ENCODE results near the gene UBE3C.
"Not testable (repeated sequence)": the region's sequence is repeated elsewhere in the genome, so short reads cannot be mapped to it uniquely, and the experiment has no call there.

The UBE3C gene

DNA sequence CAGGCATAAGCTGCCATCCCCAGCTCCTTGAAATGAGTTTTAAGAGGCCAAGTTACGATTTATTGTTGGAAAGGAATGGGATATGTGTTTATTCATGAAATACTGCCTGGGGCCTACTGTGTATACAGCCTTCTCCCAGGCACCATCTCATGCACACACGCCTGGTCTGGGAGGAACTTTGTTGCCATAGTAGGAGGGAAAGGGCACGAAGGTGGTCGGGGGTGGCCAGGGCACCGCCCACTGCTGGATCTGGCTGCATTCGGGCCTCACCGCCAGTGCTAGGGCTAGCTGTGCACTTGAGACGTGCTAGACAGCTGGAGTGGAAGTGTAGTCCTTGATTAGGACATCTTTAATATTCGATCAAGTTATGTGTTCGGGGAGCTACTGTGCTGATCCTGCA, 84.0 kb downstream of the UBE3C start:
- Mint-ChIP-seq H3K36me3 (ENCODE audit: low read depth) (peaks cover 20% of the 10 kb centered on the region), H3K27ac (no peak overlapping the region), H3K4me1 (ENCODE audit: low read depth) (peaks cover 2% of the 10 kb centered on the region), H3K9me3 (no peaks in the 10 kb centered on the region), H3K4me3 (no peak overlapping the region), H3K27me3 (ENCODE audit: low read depth) (no peaks in the 10 kb centered on the region)

DNA sequence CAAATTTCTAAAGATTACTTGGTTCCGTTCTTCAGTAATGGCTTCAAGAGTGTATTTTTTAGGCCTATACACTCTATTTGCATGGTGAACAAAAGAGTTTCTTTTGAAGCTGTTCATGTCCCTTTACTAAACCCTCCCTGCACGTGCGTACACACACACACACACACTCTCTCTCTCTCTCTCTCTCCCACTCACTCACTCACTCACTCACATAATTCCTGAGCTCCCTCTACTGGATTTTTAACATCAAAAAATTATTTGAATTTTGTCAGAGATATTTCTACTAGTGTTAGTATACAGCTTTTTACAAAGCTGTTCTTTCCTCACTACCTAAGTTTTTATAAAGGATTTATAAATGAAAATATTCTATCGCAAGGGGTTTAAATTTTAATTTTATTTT, 85.9 kb downstream of the UBE3C start:
- Mint-ChIP-seq H3K4me1 (ENCODE audit: low read depth) (no peaks in the 10 kb centered on the region), H3K27me3 (ENCODE audit: low read depth) (no peaks in the 10 kb centered on the region), H3K27ac (no peak overlapping the region), H3K9me3 (no peaks in the 10 kb centered on the region), H3K4me3 (no peak overlapping the region), H3K36me3 (ENCODE audit: low read depth) (peaks cover 13% of the 10 kb centered on the region)

DNA sequence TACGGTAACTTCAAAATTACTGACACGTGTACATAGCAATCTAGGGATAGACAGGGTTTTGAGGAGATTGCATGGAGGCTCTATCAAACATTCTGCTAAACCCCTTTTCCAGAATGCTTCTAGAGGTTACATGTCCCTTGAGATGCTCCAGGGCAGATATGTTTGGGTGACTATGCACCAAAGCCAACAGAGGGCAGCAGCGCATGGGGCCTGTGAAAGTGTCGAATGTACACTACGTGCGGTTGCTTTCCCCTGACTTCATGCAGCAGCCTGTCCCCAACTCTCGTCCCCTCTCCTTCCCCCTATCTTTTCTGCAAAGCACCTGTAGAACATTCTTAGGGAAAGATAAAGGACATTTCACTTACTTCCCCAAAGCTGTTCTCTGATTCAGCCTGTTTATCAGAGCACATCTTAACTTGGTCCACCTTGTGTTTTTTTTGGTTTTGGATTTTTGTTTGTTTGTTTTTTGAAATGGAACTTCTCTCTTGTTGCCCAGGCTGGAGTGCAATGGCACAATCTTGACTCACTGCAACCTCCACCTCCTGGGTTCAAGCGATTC, 90.2 kb downstream of the UBE3C start:
- H3K36me3 Mint-ChIP-seq (ENCODE audit: low read depth): peaks cover 14% of the 10 kb centered on the region
- no peak overlapping the region for H3K27ac Mint-ChIP-seq
- no peak overlapping the region for H3K4me3 Mint-ChIP-seq
- no peaks in the 10 kb centered on the region for H3K27me3 Mint-ChIP-seq (ENCODE audit: low read depth)
- H3K9me3 Mint-ChIP-seq: no peaks in the 10 kb centered on the region
- no peaks in the 10 kb centered on the region for H3K4me1 Mint-ChIP-seq (ENCODE audit: low read depth)

DNA sequence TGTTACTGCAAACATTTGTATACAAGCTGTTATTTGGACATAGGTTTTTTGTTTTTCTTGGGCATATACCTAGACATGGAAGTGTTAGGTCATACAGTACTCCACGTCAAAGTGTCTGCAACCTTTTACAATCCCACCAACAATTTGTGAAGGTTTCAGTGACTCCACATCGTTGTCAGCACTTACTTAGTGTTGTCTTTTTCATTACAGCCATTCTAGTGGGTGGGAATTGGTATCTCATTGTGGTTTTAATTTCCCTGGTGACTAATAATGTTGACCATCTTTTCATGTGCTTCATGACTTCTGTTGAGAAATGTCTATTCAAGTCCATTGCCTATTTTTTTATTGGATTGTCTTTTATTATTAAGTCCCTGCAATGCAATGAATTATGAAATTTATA, 95.0 kb downstream of the UBE3C start:
- Mint-ChIP-seq H3K27ac (no peak overlapping the region), H3K4me1 (ENCODE audit: low read depth) (no peaks in the 10 kb centered on the region), H3K27me3 (ENCODE audit: low read depth) (no peaks in the 10 kb centered on the region), H3K4me3 (no peak overlapping the region), H3K9me3 (no peaks in the 10 kb centered on the region), H3K36me3 (ENCODE audit: low read depth) (peaks cover 23% of the 10 kb centered on the region)

DNA sequence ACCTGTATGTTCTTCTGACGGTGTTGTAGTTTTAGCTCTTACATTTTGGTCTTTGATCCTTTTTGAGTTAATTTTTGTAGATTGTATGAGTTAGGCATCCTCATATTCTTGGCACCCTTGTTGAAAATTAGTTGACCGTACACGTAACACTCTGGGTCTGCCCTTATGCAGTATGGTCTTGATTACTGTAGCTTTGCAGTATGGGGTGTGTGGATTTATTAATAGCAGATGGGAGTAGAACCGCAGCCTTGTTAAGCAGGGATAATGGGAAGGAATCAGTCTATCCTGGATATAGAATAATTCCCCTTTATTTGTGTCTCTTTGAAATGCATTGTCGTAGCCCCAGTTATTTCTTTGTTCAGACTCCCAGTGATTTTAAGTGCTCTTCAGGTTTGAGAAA, 95.5 kb downstream of the UBE3C start:
- Mint-ChIP-seq H3K9me3 (no peaks in the 10 kb centered on the region), H3K27ac (no peak overlapping the region), H3K27me3 (ENCODE audit: low read depth) (no peaks in the 10 kb centered on the region), H3K4me3 (no peak overlapping the region), H3K36me3 (ENCODE audit: low read depth) (peaks cover 23% of the 10 kb centered on the region), H3K4me1 (ENCODE audit: low read depth) (no peaks in the 10 kb centered on the region)

DNA sequence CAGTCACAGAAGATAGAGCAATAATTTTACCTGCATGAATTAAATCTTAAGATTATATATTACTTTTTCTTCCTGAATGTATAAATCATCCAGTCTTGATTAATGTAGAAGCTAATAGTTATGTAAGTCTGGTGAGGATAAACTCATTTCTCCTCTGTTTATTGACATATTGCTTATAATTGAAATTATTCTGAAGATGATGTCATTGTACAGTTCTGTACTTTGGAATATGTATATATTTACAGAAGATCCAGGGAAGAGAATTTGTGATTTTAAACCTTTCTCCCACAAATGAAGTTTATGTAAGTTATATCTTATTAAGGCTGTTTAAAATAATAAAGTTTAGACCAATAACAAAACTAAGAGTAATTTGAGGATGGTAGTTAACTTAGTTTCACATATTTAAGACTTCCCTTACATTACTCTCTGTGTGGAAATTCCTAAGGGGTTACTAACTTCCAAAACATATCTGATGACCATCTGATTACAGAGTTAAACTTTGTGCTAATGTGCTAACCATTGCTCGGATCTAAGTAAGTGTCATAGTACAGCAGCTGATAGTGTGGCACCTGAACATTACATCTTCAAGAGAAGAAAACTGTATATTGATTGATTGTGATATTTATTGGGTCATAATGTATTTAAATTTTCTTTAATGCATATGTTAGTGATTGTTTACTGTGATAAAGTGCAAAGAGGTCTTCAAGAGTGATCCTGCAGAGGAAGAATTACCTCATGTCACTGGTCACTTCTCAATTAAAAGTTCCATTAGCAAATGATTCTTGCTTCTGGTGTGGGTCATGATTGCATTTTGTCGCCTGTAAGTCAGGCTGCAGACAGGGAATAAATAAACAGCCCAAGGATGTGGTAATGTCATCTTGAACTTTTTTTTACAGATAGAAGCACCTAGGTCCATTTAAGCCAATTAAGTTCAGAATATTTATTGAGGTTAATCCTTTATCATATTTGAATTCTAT, 96.9 kb downstream of the UBE3C start:
- Mint-ChIP-seq H3K4me3 (no peak overlapping the region), H3K9me3 (no peaks in the 10 kb centered on the region), H3K27me3 (ENCODE audit: low read depth) (no peaks in the 10 kb centered on the region), H3K27ac (no peak overlapping the region), H3K4me1 (ENCODE audit: low read depth) (no peaks in the 10 kb centered on the region), H3K36me3 (ENCODE audit: low read depth) (peaks cover 31% of the 10 kb centered on the region)

DNA sequence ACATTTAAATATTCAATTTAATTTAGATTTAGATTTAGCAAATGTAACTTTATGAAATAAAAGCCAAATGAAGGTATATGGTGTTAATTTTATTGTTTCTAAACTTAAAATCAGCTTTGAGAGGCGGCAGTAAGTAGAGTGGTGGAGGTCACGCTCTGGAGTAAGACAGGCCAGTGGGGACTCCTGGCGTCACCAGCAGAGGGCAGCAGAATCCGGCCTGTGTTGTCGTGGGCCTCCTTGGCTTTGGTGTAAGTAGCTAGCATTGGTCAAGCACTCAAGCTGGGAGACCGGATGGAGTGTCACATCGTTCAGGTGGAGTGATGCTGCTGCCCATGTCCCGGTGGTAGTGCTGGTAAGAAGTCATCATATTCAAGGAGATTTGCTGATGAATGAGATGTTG, 99.4 kb downstream of the UBE3C start:
- Mint-ChIP-seq H3K27ac (no peak overlapping the region), H3K4me3 (no peak overlapping the region), H3K9me3 (no peaks in the 10 kb centered on the region), H3K4me1 (ENCODE audit: low read depth) (no peaks in the 10 kb centered on the region), H3K36me3 (ENCODE audit: low read depth) (peaks cover 23% of the 10 kb centered on the region), H3K27me3 (ENCODE audit: low read depth) (no peaks in the 10 kb centered on the region)

DNA sequence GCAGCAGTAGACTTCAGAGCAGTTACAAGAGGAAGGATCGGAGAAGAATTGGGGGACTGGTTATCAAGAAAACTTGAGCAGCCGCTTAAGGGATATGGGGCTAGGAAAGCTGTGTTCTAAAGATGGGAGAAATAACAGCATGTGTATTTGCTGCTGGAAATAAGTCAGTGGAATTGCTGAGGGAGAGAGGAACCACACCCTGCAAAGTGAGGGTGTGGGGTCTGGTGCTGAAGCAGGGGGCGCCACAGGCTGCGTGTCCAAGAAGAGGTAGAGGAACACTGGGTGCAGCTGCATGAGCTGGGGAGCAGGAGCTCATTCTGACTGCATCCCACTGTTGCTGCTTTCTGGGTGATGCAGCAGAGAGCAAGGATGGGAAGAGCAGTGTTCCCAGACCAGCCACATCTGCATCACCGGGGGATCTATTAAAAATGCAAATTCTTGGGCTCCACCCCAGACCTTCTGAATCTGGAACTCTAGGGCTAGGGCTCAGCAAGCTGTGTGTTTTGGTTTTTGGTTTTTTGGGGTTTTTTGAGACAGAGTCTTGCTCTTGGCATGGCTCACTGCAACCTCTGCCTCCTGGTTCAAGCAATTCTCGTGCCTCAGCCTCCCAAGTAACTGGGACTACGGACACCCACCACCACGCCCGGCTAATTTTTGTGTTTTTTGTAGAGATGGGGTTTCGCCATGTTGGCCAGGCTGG, 101.0 kb downstream of the UBE3C start:
- Mint-ChIP-seq H3K27me3 (ENCODE audit: low read depth) (no peaks in the 10 kb centered on the region), H3K9me3 (no peaks in the 10 kb centered on the region), H3K27ac (no peak overlapping the region), H3K4me3 (no peak overlapping the region), H3K4me1 (ENCODE audit: low read depth) (no peaks in the 10 kb centered on the region), H3K36me3 (ENCODE audit: low read depth) (peaks cover 21% of the 10 kb centered on the region)

DNA sequence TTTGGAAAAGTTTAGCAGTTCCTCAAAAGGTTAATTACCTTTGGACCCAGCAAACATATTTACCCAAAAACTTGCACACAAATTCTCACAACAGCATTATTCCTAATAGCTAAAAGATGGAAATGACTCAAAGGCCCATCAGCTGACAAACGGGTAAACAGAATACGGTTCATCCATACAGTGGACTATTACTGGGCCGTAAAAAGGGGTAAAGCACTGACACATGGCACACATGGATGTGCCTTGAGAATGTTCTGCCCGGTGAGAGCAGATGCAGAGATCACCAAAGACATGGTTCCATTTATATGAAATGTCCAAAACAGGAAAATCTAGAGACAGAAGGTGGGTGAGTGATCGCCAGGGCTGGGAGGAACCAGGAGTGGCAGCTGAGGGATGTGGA, 102.9 kb downstream of the UBE3C start:
- H3K27me3 Mint-ChIP-seq (ENCODE audit: low read depth): no peaks in the 10 kb centered on the region
- H3K36me3 Mint-ChIP-seq (ENCODE audit: low read depth): peaks cover 19% of the 10 kb centered on the region
- H3K27ac Mint-ChIP-seq: no peak overlapping the region
- no peaks in the 10 kb centered on the region for H3K4me1 Mint-ChIP-seq (ENCODE audit: low read depth)
- H3K9me3 Mint-ChIP-seq: no peaks in the 10 kb centered on the region
- H3K4me3 Mint-ChIP-seq: no peak overlapping the region

DNA sequence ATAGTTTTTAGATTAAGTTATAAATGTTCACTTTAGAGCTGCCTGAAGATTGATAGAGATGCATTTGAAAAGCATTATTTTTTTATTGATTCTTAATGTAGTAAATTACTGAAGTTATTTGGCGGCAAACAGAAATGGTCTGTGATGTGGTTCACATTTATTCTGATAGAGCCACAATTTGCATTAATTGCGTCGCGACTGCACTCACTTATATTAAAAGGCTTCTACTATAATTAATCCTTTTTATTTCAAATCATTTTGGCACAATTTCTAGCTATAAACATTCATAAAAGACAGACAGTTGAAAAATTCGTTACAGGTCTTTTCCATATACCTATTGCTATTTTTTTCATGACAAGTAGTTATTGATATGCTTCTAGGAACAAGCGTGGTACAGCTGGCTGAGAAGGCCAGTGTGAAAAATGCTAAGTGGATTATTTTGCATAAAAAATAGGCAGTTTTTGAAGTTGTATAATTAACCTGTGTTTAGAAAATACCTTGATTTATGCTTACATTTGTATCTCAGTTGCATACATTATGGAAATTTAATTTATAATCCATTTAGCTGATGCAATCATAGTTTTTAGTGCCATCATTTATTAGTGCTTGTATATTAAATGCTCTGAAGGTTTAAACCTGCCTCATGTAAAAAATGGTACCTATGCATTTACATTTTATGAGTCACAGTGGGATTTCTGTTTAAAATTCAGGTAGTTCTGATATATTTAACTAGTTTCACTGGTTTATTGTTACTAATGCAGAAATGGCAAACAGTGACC, 106.0 kb downstream of the UBE3C start:
- Mint-ChIP-seq H3K4me3 (no peak overlapping the region), H3K4me1 (ENCODE audit: low read depth) (no peaks in the 10 kb centered on the region), H3K36me3 (ENCODE audit: low read depth) (peaks cover 9% of the 10 kb centered on the region), H3K27me3 (ENCODE audit: low read depth) (no peaks in the 10 kb centered on the region), H3K9me3 (no peaks in the 10 kb centered on the region), H3K27ac (no peak overlapping the region)

DNA sequence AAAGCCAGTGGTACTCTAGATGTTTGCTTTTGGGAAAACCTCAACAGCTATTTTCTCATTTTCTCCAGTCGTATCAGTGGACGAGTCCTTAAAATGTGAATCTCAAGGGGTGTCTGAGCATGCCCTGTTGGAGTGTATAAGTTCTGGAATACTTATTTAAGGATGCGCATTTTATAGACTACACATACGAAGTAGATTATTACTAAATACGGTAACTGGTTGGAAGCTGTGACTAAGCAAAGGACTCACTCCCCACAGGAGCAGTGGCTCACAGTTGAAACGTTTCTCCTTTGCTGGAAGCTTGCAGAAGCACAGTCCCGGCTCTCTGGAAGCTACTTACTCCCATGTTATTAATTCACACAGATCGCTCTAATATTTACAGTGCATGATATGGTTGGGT, 107.3 kb downstream of the UBE3C start:
- no peak overlapping the region for H3K4me3 Mint-ChIP-seq
- no peaks in the 10 kb centered on the region for H3K27me3 Mint-ChIP-seq (ENCODE audit: low read depth)
- no peaks in the 10 kb centered on the region for H3K4me1 Mint-ChIP-seq (ENCODE audit: low read depth)
- no peak overlapping the region for H3K27ac Mint-ChIP-seq
- H3K36me3 Mint-ChIP-seq (ENCODE audit: low read depth): peaks cover 4% of the 10 kb centered on the region
- H3K9me3 Mint-ChIP-seq: no peaks in the 10 kb centered on the region

DNA sequence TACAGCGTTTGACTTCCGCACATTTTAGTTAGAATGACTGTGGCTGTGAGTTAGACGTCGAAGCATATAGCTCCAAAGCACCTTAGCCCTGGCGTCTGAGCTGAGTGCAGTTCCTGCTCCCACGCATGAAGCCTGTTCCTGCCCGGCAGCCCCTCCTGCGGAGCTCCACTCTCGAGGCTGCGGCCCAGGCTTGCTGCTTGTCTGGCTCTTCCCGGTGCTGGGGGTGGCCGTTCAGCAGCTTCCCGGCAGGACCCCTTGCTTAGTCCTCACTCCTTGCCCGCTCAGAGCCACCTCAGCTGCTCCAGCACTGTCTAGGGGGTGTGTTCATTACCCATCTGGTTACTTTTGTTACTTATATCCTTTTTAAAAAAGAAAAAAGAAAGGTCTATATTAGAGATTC, 109.9 kb downstream of the UBE3C start:
- H3K27ac Mint-ChIP-seq: no peak overlapping the region
- H3K9me3 Mint-ChIP-seq: no peaks in the 10 kb centered on the region
- no peaks in the 10 kb centered on the region for H3K4me1 Mint-ChIP-seq (ENCODE audit: low read depth)
- H3K36me3 Mint-ChIP-seq (ENCODE audit: low read depth): peaks cover 8% of the 10 kb centered on the region
- no peaks in the 10 kb centered on the region for H3K27me3 Mint-ChIP-seq (ENCODE audit: low read depth)
- H3K4me3 Mint-ChIP-seq: no peak overlapping the region

DNA sequence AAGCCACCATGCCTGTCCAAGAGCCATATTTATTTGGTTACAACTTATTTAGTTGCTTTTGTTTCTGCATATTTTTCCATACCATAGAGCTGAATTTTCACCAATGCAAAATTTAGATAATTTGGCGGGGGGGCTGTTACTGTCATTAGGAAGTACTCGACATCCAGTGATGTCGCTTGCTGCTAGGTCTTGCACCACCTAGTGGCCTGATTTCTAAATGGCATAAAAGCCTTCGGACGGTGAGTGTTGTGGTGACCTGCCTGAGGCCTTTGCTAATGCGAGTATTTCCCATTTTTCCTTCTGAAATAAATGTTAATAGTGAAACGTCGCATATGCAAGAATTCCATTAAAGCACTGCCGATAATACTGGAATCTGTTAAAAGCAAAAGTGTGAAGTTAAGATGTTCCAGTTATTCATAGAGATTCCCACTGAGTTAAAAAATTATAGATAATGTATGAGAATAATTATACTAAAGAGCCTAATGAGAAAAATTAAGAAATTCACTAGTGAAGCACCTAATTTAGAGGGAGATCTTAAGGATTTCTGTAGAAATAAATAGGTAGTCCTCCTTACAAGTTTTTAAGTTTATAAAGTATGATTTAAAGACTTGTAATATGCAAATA, 112.0 kb downstream of the UBE3C start:
- peaks cover 8% of the 10 kb centered on the region for H3K36me3 Mint-ChIP-seq (ENCODE audit: low read depth)

DNA sequence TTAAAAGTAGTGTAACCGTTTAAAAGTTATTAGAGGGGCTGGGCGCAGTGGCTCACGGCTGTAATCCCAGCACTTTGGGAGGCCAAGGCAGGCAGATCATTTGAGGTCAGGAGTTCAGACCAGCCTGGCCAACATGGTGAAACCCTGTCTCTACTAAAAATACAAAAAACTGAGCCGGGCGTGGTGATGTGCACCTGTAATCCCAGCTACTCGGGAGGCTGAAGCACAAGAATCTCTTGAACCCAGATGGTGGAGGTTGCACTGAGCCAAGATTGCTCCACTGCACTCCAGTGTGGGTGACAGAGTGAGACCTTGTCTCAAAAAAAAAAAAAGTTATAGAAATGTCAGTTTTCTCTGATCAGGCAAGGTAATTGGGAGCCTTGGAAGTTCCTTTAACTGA, 113.1 kb downstream of the UBE3C start:
- H3K27me3 Mint-ChIP-seq (ENCODE audit: low read depth); H3K4me3 Mint-ChIP-seq; H3K4me1 Mint-ChIP-seq (ENCODE audit: low read depth); H3K27ac Mint-ChIP-seq; H3K9me3 Mint-ChIP-seq: not testable (repeated sequence)
- peaks cover 12% of the 10 kb centered on the region for H3K36me3 Mint-ChIP-seq (ENCODE audit: low read depth)

More for the DNA sequence above, 112.0 kb downstream of the UBE3C start:
- no peak overlapping the region for H3K4me3 Mint-ChIP-seq
- no peaks in the 10 kb centered on the region for H3K9me3 Mint-ChIP-seq
- no peaks in the 10 kb centered on the region for H3K4me1 Mint-ChIP-seq (ENCODE audit: low read depth)
- H3K27me3 Mint-ChIP-seq (ENCODE audit: low read depth): no peaks in the 10 kb centered on the region
- H3K27ac Mint-ChIP-seq: no peak overlapping the region
